GM19043 (cell line): Measurements from ENCODE around the gene NT5DC3.
"Not testable (repeated sequence)": the region's sequence is repeated elsewhere in the genome, so short reads cannot be mapped to it uniquely, and the experiment has no call there.

Experiments
- ATAC-seq: cut with Tn5 transposase; IDR thresholded peaks from one replicate; pipeline ENCODE4 v1.9.1; 2021; ENCODE audit warnings: low read depth; ENCODE audit not compliant: unreplicated experiment

The NT5DC3 gene

GRCh38 chr12:103855896-103856657 is 15.0 kb upstream of the NT5DC3 start:
- no peak for ATAC-seq

- ATAC-seq: no peak
These were observed 14.1 kb upstream of the NT5DC3 start for GRCh38 chr12:103855036-103855712.

DNA sequence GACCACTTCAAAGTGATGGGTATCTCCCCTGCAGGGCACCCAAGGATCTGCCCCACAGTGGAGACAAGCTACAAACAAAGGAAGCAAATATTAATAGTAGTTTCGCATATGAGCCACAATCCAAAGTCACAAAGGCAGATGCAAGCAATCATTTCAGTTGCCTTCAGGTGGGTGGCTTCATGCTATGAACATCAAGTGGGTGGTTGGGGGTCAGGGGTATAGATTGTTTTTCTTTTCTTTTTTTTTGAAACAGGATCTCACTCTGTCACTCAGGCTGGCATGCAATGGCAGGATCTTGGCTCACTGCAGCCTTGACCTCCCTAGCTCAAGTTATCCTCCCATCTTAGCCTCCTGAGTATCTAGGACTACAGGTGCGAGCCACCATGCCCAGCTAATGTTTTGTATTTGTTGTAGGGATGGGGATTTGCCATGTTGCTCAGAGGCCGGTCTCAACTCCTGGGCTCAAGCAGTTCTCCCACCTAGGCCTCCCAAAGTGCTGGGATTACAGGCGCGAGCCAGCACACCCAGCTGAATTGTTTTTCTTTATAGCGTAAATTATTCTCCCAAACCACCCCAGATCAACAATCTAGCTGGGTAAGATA is 13.4 kb upstream of the NT5DC3 start:
- no peak for ATAC-seq

DNA sequence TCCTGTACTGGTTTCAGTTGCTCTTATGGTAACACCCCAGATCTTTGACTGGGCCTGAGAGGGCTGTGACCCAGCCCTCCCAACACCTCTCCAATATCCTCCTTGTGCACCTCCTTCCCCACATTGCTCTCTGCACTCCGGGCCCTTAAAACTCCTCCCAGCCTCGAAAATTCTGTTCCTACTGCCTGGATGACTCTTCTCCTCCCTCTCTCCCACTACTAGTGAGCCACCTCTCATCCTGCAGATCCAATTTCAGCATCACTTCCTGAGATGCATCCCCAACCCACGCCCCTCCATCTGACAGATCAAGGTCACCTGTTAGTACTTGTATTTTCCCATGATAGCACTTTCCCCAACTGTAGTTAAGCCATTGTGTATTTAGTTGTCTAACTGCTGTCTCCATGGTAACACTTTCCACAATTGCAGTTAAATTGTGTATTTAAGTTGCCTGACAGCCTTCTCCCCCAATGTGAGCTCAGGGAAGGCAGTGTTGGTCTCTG is 11.5 kb upstream of the NT5DC3 start:
- ATAC-seq: no peak

DNA sequence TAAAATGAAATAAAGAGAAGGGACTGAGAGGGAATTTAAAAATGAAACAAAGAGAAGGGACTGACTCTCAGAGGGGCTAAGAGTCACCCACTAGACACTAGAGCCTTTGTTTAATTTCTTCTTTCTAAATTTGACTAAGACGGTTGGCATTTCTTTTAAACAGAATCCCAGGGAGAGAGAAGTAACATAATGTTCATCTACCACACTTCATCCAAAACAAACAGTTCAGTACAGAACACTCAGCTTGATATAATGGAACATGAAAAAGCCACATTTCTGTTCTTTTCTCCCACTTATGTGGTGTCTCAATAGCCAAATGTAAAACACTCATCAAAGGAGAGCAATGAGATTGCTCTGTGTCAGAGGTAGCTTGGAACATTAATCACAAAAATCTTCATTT is 10.1 kb upstream of the NT5DC3 start:
- ATAC-seq: no peak

DNA sequence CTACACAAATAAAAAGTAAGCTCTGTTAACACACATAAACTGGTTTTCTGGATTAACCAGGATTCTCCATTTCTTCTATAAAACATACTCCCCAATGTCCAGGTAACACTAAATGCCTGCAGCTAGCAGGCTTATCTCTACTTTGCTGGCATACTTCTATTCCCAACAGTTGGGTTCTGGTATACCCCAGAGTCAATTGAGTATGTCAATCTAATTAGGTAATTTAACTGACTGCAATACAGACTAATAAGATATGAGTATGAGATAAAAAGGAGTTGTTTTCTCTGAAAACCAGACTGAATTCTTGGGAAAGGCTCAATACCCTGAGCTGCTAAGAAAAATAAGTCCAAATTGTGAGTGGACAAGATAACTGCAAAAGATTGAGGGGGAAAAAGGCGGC is 9.4 kb upstream of the NT5DC3 start:
- no peak for ATAC-seq

DNA sequence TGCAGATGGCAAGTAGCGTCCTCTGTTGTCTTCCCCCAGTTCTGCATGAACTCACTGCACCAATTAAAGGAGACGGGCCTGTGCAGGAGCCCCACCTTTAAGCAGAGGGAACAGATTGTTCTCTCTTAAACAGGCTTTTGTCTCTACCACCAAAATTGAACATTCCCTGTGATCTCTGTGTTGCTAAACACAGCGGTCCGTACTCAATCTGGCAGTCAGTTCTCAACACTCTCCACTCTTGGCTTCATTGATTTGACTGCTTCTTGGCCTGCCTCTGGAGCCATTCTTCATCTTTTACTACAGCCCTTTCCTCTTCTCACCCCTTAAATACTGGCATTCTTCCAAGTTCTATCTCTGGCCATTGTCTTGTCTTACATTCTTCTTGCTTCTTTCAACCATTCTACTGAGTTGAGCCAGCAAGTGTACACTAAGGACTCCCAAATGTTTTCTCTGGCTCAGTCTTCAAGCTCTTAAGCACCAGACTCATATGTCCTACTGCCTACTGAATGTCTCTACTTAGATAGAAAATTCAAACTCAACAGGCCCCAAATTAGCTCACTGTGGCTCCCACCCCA is 8.0 kb upstream of the NT5DC3 start:
- ATAC-seq: no peak

DNA sequence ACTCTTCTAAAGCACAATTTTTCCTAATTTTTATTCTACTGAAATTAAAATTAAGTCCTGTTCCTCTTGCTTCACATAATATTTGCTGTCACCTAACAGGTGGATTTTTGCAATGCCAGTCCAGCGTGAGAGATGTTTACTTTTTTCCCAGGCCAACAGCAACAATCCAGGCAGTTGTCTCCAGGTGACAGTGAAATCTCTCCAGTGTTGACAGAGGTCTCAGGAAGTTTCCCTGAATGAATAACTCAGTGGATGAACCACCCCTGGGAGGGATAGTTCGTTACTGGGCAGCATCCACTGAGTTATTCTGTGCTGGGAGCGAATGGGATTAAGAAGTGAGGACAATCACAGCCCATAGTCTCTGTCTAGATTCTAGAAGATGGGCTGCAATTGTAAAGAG is 7.1 kb upstream of the NT5DC3 start:
- ATAC-seq: no peak

- no peak for ATAC-seq
These were observed 5.4 kb upstream of the NT5DC3 start for GRCh38 chr12:103846415-103846814.

- no peak for ATAC-seq
These were observed 3.3 kb upstream of the NT5DC3 start for GRCh38 chr12:103844305-103844704.

DNA sequence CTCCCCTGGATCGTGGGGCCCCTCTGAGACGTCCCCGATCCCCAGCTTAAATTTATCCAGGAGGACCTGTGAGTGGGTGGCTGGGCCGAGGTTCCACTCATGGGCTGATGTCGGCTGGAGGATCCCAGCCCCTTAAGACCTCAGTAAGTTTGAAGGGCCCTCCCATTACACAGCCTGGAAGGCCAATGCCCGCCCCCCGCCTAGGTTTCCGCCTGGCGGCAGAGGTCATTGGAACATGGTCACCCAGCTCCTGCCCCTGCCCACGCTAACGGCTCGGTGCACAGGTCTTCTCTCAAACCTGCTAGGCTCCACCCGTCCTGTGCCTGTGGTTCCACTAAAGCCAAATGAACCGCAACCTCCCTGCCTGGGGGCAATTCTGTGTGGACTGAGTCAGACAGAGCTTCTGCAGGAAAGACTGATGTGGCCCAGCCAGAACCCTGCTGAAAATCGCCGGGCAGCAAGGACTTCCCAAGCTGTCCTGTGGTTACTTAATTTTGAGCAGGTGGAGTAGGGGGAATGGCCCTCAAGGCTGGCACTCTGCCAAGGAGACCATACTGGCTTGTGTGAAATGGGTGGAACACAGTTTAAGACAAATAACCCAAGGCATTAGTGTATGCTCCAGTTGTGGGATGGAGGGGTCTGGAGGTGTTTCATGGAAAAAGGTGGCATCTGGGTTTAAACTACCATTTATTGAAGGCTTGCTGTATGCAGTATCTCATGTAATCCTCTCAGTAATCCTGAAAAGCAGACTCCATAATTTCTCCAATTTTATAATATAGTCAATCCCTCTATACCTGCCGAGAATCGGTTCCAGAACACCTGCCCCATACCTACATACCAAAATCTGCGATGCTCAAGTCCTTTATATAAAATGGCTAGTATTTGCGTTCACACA is 903 bp upstream of the NT5DC3 start:
- peak; percentile 13 for ATAC-seq

GRCh38 chr12:103840462-103840875 is 565 bp downstream of the NT5DC3 start:
- ATAC-seq: peak; percentile 24

DNA sequence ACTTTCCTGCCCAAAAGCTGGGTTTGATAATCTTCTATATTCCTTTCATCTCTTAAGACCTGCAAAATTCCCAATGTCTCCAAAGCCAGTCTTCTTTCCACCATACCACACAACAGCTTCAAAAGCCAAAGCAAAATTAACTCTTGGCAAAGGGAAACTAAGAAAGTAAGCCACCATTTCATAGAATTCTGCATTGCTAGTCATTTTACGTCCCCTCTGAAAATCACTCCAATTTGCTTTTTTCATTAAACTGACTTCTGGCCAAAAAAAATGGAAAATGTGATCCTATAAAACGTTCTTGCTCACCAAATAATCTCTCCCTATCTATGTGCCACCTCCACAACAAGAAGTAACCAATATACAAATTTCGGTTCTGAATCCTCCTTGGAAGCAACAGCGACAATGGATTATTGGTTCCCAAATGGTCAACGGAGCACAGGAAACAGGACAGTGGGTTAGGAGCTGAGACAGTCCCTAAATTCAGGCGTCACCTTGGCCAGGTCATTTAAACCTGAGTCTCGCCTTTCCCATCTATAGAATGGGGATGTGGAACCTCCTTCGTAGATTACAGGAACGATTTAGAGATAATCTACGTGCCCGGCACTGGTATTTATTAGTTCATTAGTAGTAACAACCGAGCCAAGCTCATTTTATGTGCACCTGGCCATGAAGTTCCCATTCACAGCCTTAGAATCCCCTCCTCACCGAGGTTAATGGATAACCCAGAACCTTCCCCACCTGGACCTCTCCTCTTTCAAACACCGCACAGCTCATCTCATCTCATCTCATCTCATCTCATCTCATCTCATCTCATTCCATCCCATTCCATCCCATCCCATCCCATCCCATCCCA is 1.2 kb downstream of the NT5DC3 start:
- no peak for ATAC-seq

GRCh38 chr12:103839103-103839502 is 1.9 kb downstream of the NT5DC3 start:
- no peak for ATAC-seq

- ATAC-seq: no peak
These were observed 2.6 kb downstream of the NT5DC3 start for GRCh38 chr12:103838254-103838914.

- no peak for ATAC-seq
These were observed 4.7 kb downstream of the NT5DC3 start for GRCh38 chr12:103836345-103836744.

- not testable (repeated sequence) for ATAC-seq
These were observed 5.2 kb downstream of the NT5DC3 start for GRCh38 chr12:103835747-103836335.

DNA sequence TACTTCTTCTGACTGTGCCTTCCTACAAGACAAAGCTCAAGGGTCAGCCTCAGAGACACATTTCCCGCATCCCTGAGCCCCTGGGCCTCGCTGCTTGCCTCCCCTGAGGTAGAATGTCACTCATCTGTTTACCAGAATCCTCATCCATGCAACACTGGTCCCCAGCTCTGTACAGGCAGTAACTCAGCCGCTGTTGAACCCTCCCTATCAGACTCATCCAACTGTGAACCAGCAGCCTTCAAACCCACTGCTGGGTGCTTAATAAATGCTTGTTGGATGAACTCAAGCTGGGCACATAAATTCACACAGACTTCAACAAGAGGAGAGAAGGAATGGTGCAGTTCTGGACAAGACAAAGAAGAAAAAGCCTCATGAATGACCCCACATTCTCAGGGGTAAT is 6.1 kb downstream of the NT5DC3 start:
- ATAC-seq: no peak
